NT2/D1 (cell line): Measurements from ENCODE around the gene CRYBB3.
"Not testable (repeated sequence)": the region's sequence is repeated elsewhere in the genome, so short reads cannot be mapped to it uniquely, and the experiment has no call there.

Source experiments
- DNase-seq: peaks from one replicate; pipeline ENCODE4 v3.0.0-alpha.2; 2011; ENCODE audit warnings: low read depth, low spot score
- H3K27me3 ChIP-seq: 2 replicates; pipeline ENCODE4 v1.6.0; 2011; ENCODE audit warnings: mild to moderate bottlenecking; ENCODE audit not compliant: insufficient read length, insufficient read depth
- H3K36me3 ChIP-seq: 2 replicates; pipeline ENCODE4 v1.6.1; 2011; ENCODE audit warnings: mild to moderate bottlenecking, low read length, mixed read lengths; ENCODE audit not compliant: insufficient read depth, insufficient read length
- H3K4me1 ChIP-seq: 2 replicates; pipeline ENCODE4 v1.5.1; 2011; ENCODE audit not compliant: insufficient read depth, insufficient read length
- H3K4me3 ChIP-seq: 2 replicates; pipeline ENCODE4 v1.5.1; 2011; ENCODE audit warnings: low read depth; ENCODE audit not compliant: insufficient read length
- H3K9ac ChIP-seq: 2 replicates; pipeline ENCODE4 v1.6.0; 2011; ENCODE audit warnings: low read depth; ENCODE audit not compliant: insufficient read length
- H3K9me3 ChIP-seq: 2 replicates; pipeline ENCODE4 v1.5.1; 2011; ENCODE audit warnings: mild to moderate bottlenecking, low read length; ENCODE audit not compliant: insufficient read depth
- SUZ12 ChIP-seq: IDR thresholded peaks from 2 replicates; pipeline ENCODE4 v1.6.1; 2011; ENCODE audit not compliant: insufficient read length, insufficient read depth; ENCODE audit errors: extremely low read depth
- YY1 ChIP-seq: IDR thresholded peaks from 2 replicates; pipeline ENCODE4 v1.6.1; 2011; ENCODE audit not compliant: insufficient read length, insufficient read depth
- ZNF274 ChIP-seq: IDR thresholded peaks from 2 replicates; pipeline ENCODE4 v1.6.1; 2011; ENCODE audit warnings: mild to moderate bottlenecking, low read depth, low read length

The CRYBB3 gene

GRCh38 chr22:25219211-25219689, 19.6 kb downstream of the CRYBB3 start, which contains the start of gene CRYBB2:
Gene CRYBB2, plus strand, starts transcription at chr22:25219639. Its CDS starts 1,791 bp downstream, at chr22:25221430.
- Histone ChIP-seq H3K27me3 (peaks cover 5% of the 10 kb centered on the region), H3K4me1 (no peaks in the 10 kb centered on the region), H3K4me3 (no peak within 1 kb of the TSS), H3K9me3 (no peaks in the 10 kb centered on the region), H3K36me3 (no peaks in the 10 kb centered on the region), H3K9ac (no peak within 1 kb of the TSS)
- no peak for DNase-seq
- TF ChIP-seq YY1, result no peak
- TF ChIP-seq ZNF274, result no peak
- no peak for TF ChIP-seq SUZ12

DNA sequence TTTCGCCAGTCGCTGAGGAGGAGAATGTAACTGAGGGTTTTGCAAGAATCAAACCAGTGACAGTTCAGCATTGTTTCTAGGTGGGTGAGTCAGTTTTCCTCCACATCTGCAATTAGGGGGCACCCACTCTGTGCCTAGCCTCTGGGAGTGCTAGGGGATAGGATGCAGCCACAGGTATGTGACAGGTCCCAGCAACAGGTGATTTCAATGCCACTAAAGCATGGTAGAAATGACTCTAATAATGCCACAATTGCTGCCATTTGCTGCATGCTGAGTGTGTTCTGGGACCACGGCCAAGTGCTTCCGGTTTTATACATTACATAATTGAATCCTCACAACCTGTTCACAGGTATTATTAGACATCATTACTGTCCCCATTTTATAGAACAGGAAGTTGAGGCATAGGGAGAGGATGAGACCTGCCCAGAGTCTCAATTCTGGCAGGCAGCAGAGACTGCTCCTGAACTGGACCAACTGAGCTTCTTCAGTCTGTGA, 20.3 kb downstream of the CRYBB3 start:
- no peak for DNase-seq
- no peak for TF ChIP-seq ZNF274
- TF ChIP-seq YY1, result no peak
- no peak for TF ChIP-seq SUZ12
- Histone ChIP-seq H3K9ac (no peak overlapping the region), H3K9me3 (no peaks in the 10 kb centered on the region), H3K4me1 (no peaks in the 10 kb centered on the region), H3K36me3 (no peaks in the 10 kb centered on the region), H3K27me3 (peaks cover 5% of the 10 kb centered on the region), H3K4me3 (no peak overlapping the region)

GRCh38 chr22:25221790-25222189, 22.1 kb downstream of the CRYBB3 start:
- no peak overlapping the region for H3K4me3 ChIP-seq
- DNase-seq, result no peak

DNA sequence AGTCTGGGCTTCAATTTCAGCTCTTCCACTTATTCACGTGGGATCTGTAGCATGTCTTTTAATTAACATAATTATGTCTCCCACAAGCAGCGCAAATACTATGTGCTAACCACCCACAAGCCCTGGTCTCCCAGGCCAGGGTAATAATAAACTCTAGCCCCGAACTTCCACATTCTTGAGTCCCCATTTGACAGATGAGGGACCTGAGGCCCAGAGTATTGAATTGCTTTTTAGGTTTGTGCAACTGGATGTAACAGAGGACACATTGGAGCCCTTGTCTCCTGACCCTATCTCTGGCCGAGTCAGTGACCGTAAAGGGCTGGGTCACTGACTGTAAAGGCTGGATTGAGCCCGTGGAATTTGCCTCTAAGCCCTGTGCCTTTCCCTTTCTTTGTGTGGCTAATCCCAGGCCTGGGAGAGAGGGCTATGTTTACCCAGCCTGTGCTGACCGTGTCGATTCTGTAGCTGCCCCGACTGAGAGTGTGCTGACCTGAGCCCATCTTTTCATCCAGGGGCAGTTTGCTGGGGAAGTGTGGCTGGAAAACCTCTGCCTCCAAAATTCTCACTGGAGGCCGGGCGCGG, 23.7 kb downstream of the CRYBB3 start:
- no peak overlapping the region for H3K4me3 ChIP-seq
- DNase-seq, result no peak
- no peak overlapping the region for H3K9ac ChIP-seq
- peaks cover 5% of the 10 kb centered on the region for H3K27me3 ChIP-seq
- H3K36me3 ChIP-seq, result no peaks in the 10 kb centered on the region
- H3K4me1 ChIP-seq, result no peaks in the 10 kb centered on the region
- no peaks in the 10 kb centered on the region for H3K9me3 ChIP-seq
- no peak for TF ChIP-seq SUZ12
- no peak for TF ChIP-seq YY1
- no peak for TF ChIP-seq ZNF274

More at GRCh38 chr22:25221790-25222189, 22.1 kb downstream of the CRYBB3 start:
- no peak overlapping the region for H3K9ac ChIP-seq
- no peaks in the 10 kb centered on the region for H3K4me1 ChIP-seq
- TF ChIP-seq ZNF274, result no peak
- TF ChIP-seq SUZ12, result no peak
- no peak for TF ChIP-seq YY1
- H3K27me3 ChIP-seq, result peaks cover 5% of the 10 kb centered on the region
- no peaks in the 10 kb centered on the region for H3K9me3 ChIP-seq
- no peaks in the 10 kb centered on the region for H3K36me3 ChIP-seq

- Histone ChIP-seq H3K4me1 (no peaks in the 10 kb centered on the region), H3K27me3 (no peaks in the 10 kb centered on the region), H3K9me3 (no peaks in the 10 kb centered on the region), H3K9ac (no peak overlapping the region), H3K36me3 (no peaks in the 10 kb centered on the region), H3K4me3 (no peak overlapping the region)
- TF ChIP-seq SUZ12, result no peak
- no peak for TF ChIP-seq ZNF274
- TF ChIP-seq YY1, result no peak
- no peak for DNase-seq
Observed at GRCh38 chr22:25228822-25229221, 29.2 kb downstream of the CRYBB3 start.

- DNase-seq, H3K9ac ChIP-seq, H3K9me3 ChIP-seq, H3K36me3 ChIP-seq, H3K4me3 ChIP-seq, H3K4me1 ChIP-seq, H3K27me3 ChIP-seq: not testable (repeated sequence)
Observed at GRCh38 chr22:25230760-25231159, 31.1 kb downstream of the CRYBB3 start.

DNA sequence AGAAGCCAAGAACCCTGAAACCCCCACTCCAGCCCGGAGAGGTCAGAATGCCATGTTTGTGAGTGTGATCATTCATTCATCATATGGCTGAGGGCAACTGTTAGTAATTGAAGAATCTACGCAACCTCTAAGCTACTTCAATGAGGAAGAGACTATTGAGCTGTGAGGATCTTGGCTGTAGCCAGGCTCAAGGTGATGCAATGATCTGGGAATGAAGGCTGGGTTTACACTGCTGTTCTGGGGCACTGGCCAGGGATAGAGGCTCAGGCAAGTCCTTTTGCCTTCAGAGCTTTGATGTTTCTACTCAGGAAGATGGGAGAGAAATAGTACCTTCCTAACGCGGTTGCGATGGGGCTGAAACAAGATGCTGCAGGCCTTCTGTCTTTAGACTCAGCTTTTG, 32.6 kb downstream of the CRYBB3 start:
- no peaks in the 10 kb centered on the region for H3K9me3 ChIP-seq
- no peak overlapping the region for H3K9ac ChIP-seq
- no peak for TF ChIP-seq YY1
- TF ChIP-seq SUZ12, result no peak
- no peak for TF ChIP-seq ZNF274
- H3K4me3 ChIP-seq, result no peak overlapping the region
- no peak for DNase-seq
- no peaks in the 10 kb centered on the region for H3K36me3 ChIP-seq
- H3K27me3 ChIP-seq, result peaks cover 3% of the 10 kb centered on the region
- H3K4me1 ChIP-seq, result peaks cover 4% of the 10 kb centered on the region

GRCh38 chr22:25233706-25234105, 34.0 kb downstream of the CRYBB3 start:
- not testable (repeated sequence) for H3K9me3 ChIP-seq, H3K4me1 ChIP-seq, H3K27me3 ChIP-seq, H3K4me3 ChIP-seq, H3K9ac ChIP-seq, H3K36me3 ChIP-seq, DNase-seq
